SU-DHL-6 (cell line): ENCODE results near the gene PLEKHA7.
"Not testable (repeated sequence)": the region's sequence is repeated elsewhere in the genome, so short reads cannot be mapped to it uniquely, and the experiment has no call there.

Experiments
- H2AFZ ChIP-seq: fragments of 200-600 bp; sonication (generic); 2 replicates; pipeline ENCODE4 v1.6.1; 2014; ENCODE audit warnings: low read depth, mild to moderate bottlenecking, moderate library complexity, mixed read lengths, antibody characterized with exemption, low read length; ENCODE audit not compliant: severe bottlenecking
- H3F3A ChIP-seq: fragments of 200-600 bp; shearing (Covaris generic); 2 replicates; pipeline ENCODE4 v1.6.0; 2016; ENCODE audit warnings: antibody characterized with exemption, mild to moderate bottlenecking; ENCODE audit not compliant: insufficient read depth
- H3K27ac ChIP-seq: fragments of 200-600 bp; sonication (generic); 2 replicates; pipeline ENCODE4 v1.5.1; 2016; ENCODE audit warnings: low read depth, mild to moderate bottlenecking, low read length, moderate library complexity, mixed read lengths
- H3K27me3 ChIP-seq: fragments of 200-600 bp; sonication (generic), shearing (Covaris generic); 2 replicates; pipeline ENCODE4 v1.6.0; 2014; ENCODE audit warnings: mild to moderate bottlenecking, low read length
- H3K36me3 ChIP-seq: fragments of 200-600 bp; sonication (generic); 2 replicates; pipeline ENCODE4 v1.6.1; 2014; ENCODE audit warnings: mild to moderate bottlenecking, low read length, mixed read lengths
- H3K4me2 ChIP-seq: fragments of 300-600, 200-600 bp; shearing (Covaris generic), sonication (generic); 2 replicates; pipeline ENCODE4 v1.6.0; 2014; ENCODE audit warnings: low read length, low read depth, mild to moderate bottlenecking; ENCODE audit not compliant: poor library complexity, severe bottlenecking
- H3K4me3 ChIP-seq: fragments of 200-600 bp; sonication (generic); 2 replicates; pipeline ENCODE4 v1.5.1; 2014; ENCODE audit warnings: antibody characterized with exemption, low read length, mild to moderate bottlenecking, mixed read lengths; ENCODE audit not compliant: insufficient read depth, poor library complexity, severe bottlenecking
- H3K79me2 ChIP-seq: fragments of 200-600 bp; sonication (generic); 2 replicates; pipeline ENCODE4 v1.6.1; 2014; ENCODE audit warnings: mild to moderate bottlenecking, low read length, moderate library complexity; ENCODE audit not compliant: insufficient read depth
- H3K9ac ChIP-seq: fragments of 200-600 bp; sonication (generic); 2 replicates; pipeline ENCODE4 v1.7.0; 2014; ENCODE audit warnings: mild to moderate bottlenecking, low read length
- H3K9me2 ChIP-seq: fragments of 200-600 bp; sonication (generic); replicated peaks from 2 replicates; pipeline ENCODE4 v1.6.1; 2014; ENCODE audit warnings: low read length; ENCODE audit not compliant: insufficient read depth
- H3K9me3 ChIP-seq: fragments of 200-600 bp; sonication (generic); 2 replicates; pipeline ENCODE4 v1.6.1; 2014; ENCODE audit warnings: low read length, mixed read lengths; ENCODE audit not compliant: insufficient read depth
- H4K20me1 ChIP-seq: fragments of 200-600 bp; sonication (generic); 2 replicates; pipeline ENCODE4 v1.6.1; 2014; ENCODE audit warnings: low read depth, mild to moderate bottlenecking, antibody characterized with exemption, low read length, moderate library complexity, mixed read lengths
- CTCF ChIP-seq: fragments of 200-600 bp; sonication (generic); IDR thresholded peaks from one replicate; pipeline ENCODE4 v1.5.1; 2017; ENCODE audit warnings: antibody characterized with exemption, mild to moderate bottlenecking, low read length, moderate library complexity; ENCODE audit not compliant: insufficient read depth, poor library complexity, severe bottlenecking
- EZH2phosphoT487 ChIP-seq: fragments of 200-600 bp; sonication (generic), shearing (Covaris generic); conservative IDR thresholded peaks from 2 replicates; pipeline ENCODE4 v1.6.1; 2018; ENCODE audit warnings: mild to moderate bottlenecking, antibody characterized with exemption, low read length, moderate library complexity, mixed read lengths

Gene PLEKHA7

GRCh38 chr11:17014321-17014832 lies at the start of gene PLEKHA7:
PLEKHA7 (minus strand) TSS chr11:17014414; CDS start chr11:17014401, 13 bp downstream.
- H3K9me2 ChIP-seq, result no peaks in the 10 kb centered on the region
- no peak within 1 kb of the TSS for H3K4me3 ChIP-seq
- H3F3A ChIP-seq, result no peaks in the 10 kb centered on the region
- H2AFZ ChIP-seq, result no peak within 1 kb of the TSS
- no peaks in the 10 kb centered on the region for H3K36me3 ChIP-seq
- H3K9ac ChIP-seq, result no peak within 1 kb of the TSS
- H3K79me2 ChIP-seq, result no peaks in the 10 kb centered on the region
- no peak within 1 kb of the TSS for H3K27ac ChIP-seq
- no peaks in the 10 kb centered on the region for H3K9me3 ChIP-seq
- no peak for TF ChIP-seq EZH2phosphoT487
- no peak for TF ChIP-seq CTCF
- H4K20me1 ChIP-seq, result no peaks in the 10 kb centered on the region
- H3K27me3 ChIP-seq, result no peaks in the 10 kb centered on the region
- H3K4me2 ChIP-seq, result peak within 1 kb of the TSS; percentile 30

- no peak overlapping the region for H3K4me3 ChIP-seq
These were observed 49.2 kb upstream of the PLEKHA7 start for GRCh38 chr11:17063171-17064002.

DNA sequence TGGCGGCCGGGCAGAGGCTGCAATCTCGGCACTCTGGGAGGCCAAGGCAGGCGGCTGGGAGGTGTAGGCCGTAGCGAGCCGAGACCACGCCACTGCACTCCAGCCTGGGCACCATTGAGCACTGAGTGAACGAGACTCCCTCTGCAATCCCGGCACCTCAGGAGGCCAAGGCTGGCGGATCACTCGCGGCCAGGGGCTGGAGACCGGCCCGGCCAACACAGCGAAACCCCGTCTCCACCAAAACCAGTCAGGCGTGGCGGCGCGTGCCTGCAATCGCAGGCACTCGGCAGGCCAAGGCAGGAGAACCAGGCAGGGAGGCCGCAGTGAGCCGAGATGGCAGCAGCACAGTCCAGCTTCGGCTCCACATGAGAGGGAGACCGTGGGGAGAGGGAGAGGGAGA lies 36.9 kb upstream of the PLEKHA7 start:
- not testable (repeated sequence) for H3K79me2 ChIP-seq, H3K27ac ChIP-seq, H4K20me1 ChIP-seq, H2AFZ ChIP-seq, H3F3A ChIP-seq, H3K4me3 ChIP-seq, H3K27me3 ChIP-seq, H3K4me2 ChIP-seq, H3K9ac ChIP-seq, H3K9me3 ChIP-seq, H3K36me3 ChIP-seq, H3K9me2 ChIP-seq

More at GRCh38 chr11:17063171-17064002, 49.2 kb upstream of the PLEKHA7 start:
- H3K27me3 ChIP-seq, result no peaks in the 10 kb centered on the region
- no peaks in the 10 kb centered on the region for H3F3A ChIP-seq
- TF ChIP-seq EZH2phosphoT487 (no peak), CTCF (peak; percentile 71)
- H3K9ac ChIP-seq, result no peak overlapping the region
- no peak overlapping the region for H3K4me2 ChIP-seq
- no peak overlapping the region for H2AFZ ChIP-seq
- H3K9me3 ChIP-seq, result no peaks in the 10 kb centered on the region
- no peaks in the 10 kb centered on the region for H3K9me2 ChIP-seq
- H3K79me2 ChIP-seq, result no peaks in the 10 kb centered on the region
- H4K20me1 ChIP-seq, result no peaks in the 10 kb centered on the region
- H3K36me3 ChIP-seq, result no peaks in the 10 kb centered on the region
- H3K27ac ChIP-seq, result no peak overlapping the region

DNA sequence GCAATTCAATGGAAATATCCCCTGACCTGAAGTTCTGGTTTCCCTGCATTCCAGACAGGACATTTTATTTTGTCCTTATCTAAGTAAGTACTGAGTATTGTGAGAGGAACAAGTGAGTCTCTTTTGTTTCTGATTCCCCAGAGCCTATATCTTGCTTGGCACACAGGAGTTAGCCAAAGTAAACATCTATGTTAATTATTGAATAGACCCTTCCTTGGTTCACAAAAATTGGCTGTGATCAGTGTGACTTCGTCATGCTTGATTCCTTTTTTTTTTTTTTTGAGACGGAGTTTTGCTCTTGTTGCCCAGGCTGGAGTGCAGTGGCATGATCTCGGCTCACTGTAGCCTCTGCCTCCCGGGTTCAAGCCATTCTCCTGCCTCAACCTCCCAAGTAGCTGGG lies 34.3 kb upstream of the PLEKHA7 start:
- H3K4me3 ChIP-seq, H3K9me3 ChIP-seq, H3K36me3 ChIP-seq, H2AFZ ChIP-seq, H3K9me2 ChIP-seq, H3K4me2 ChIP-seq, H3F3A ChIP-seq, H3K27me3 ChIP-seq, H3K27ac ChIP-seq, H3K9ac ChIP-seq, H3K79me2 ChIP-seq, H4K20me1 ChIP-seq: not testable (repeated sequence)
